ENCODE data around the gene GNPTG. TPM values are rescaled to one million over a fixed set of nuclear protein-coding genes. Genes with fewer than 3 reads are reported as not detected.

GNPTG gene
- total RNA-seq, 1 donor from 2014 or later = 50.5 TPM

GRCh38 chr16:1398351-1398750 lies 46.6 kb downstream of the GNPTG start:
- peaks cover under 1% of the 10 kb centered on the region for H3K27me3 Mint-ChIP-seq (ENCODE audit: unreplicated experiment)
- no peak overlapping the region for H3K27ac Mint-ChIP-seq (ENCODE audit: unreplicated experiment)
- H3K36me3 Mint-ChIP-seq (ENCODE audit: unreplicated experiment) = no peaks in the 10 kb centered on the region
- DNase-seq = no peak
- no peak overlapping the region for H3K4me3 Mint-ChIP-seq (ENCODE audit: unreplicated experiment)
- H3K4me1 Mint-ChIP-seq (ENCODE audit: low read depth, unreplicated experiment) = peaks cover 3% of the 10 kb centered on the region
- no peaks in the 10 kb centered on the region for H3K9me3 Mint-ChIP-seq (ENCODE audit: unreplicated experiment)
- TF ChIP-seq, protein P1, sequence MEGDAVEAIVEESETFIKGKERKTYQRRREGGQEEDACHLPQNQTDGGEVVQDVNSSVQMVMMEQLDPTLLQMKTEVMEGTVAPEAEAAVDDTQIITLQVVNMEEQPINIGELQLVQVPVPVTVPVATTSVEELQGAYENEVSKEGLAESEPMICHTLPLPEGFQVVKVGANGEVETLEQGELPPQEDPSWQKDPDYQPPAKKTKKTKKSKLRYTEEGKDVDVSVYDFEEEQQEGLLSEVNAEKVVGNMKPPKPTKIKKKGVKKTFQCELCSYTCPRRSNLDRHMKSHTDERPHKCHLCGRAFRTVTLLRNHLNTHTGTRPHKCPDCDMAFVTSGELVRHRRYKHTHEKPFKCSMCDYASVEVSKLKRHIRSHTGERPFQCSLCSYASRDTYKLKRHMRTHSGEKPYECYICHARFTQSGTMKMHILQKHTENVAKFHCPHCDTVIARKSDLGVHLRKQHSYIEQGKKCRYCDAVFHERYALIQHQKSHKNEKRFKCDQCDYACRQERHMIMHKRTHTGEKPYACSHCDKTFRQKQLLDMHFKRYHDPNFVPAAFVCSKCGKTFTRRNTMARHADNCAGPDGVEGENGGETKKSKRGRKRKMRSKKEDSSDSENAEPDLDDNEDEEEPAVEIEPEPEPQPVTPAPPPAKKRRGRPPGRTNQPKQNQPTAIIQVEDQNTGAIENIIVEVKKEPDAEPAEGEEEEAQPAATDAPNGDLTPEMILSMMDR (IDR thresholded peaks at IDR 0.05; ENCODE audit: partially characterized antibody, unreplicated experiment) = no peak

GRCh38 chr16:1398826-1399581 lies 47.3 kb downstream of the GNPTG start:
- Mint-ChIP-seq H3K4me3 (ENCODE audit: unreplicated experiment) (no peak overlapping the region), H3K4me1 (ENCODE audit: low read depth, unreplicated experiment) (peaks cover 3% of the 10 kb centered on the region), H3K9me3 (ENCODE audit: unreplicated experiment) (no peaks in the 10 kb centered on the region), H3K27ac (ENCODE audit: unreplicated experiment) (no peak overlapping the region), H3K36me3 (ENCODE audit: unreplicated experiment) (no peaks in the 10 kb centered on the region), H3K27me3 (ENCODE audit: unreplicated experiment) (peaks cover 2% of the 10 kb centered on the region)
- TF ChIP-seq, protein P1 (IDR thresholded peaks at IDR 0.05; ENCODE audit: partially characterized antibody, unreplicated experiment) = no peak
- DNase-seq = no peak

GRCh38 chr16:1401061-1401757 lies 49.5 kb downstream of the GNPTG start:
- Mint-ChIP-seq H3K36me3 (ENCODE audit: unreplicated experiment) (no peaks in the 10 kb centered on the region), H3K4me3 (ENCODE audit: unreplicated experiment) (no peak overlapping the region), H3K27ac (ENCODE audit: unreplicated experiment) (no peak overlapping the region), H3K9me3 (ENCODE audit: unreplicated experiment) (no peaks in the 10 kb centered on the region), H3K27me3 (ENCODE audit: unreplicated experiment) (peaks cover 2% of the 10 kb centered on the region), H3K4me1 (ENCODE audit: low read depth, unreplicated experiment) (no peaks in the 10 kb centered on the region)
- TF ChIP-seq, protein P1 (IDR thresholded peaks at IDR 0.05; ENCODE audit: partially characterized antibody, unreplicated experiment) = no peak
- DNase-seq = no peak

DNA sequence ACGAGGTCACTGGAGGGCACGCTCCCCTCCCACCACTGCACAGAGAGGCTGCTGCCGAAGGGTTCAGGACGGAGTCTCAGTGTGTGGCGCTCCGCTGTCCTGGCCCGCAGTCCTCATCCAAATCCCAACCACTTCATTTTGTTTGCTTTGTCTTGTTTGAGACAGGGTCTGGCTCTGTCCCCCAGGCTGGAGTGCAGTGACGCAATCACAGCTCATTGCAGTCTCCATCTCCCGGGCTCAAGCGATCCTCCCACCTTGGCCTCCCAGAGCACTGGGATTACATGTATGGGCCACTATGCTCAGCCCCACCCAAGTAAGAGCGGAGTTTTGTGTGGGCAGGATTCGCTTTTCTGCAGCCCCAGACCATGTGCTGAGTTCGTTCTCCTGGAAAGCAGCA lies 50.0 kb downstream of the GNPTG start:
- Mint-ChIP-seq H3K4me3 (ENCODE audit: unreplicated experiment) (no peak overlapping the region), H3K27ac (ENCODE audit: unreplicated experiment) (no peak overlapping the region), H3K36me3 (ENCODE audit: unreplicated experiment) (no peaks in the 10 kb centered on the region), H3K27me3 (ENCODE audit: unreplicated experiment) (peaks cover 2% of the 10 kb centered on the region), H3K9me3 (ENCODE audit: unreplicated experiment) (no peaks in the 10 kb centered on the region), H3K4me1 (ENCODE audit: low read depth, unreplicated experiment) (no peaks in the 10 kb centered on the region)
- TF ChIP-seq, protein P1 (IDR thresholded peaks at IDR 0.05; ENCODE audit: partially characterized antibody, unreplicated experiment) = no peak
- DNase-seq = no peak

DNA sequence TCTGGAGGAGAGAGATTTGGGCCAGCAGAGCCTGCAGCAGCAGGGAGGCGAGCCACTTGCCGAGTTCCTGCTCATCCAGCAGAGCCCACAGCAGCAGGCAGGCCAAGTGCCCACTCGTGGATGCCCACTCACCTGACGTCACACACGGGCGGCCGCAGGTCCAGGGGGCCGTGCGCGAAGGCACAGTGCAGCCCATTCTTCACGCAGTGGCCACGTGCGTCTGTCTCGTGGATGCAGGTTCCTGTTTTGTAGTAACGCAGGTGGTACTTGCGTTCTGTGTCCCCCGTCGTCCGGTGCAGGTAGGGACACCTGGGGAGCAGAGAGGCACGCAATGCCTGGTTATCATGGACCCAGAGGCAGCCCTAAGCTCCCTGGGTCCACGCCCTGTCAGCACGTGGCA lies 51.3 kb downstream of the GNPTG start:
- Mint-ChIP-seq H3K36me3 (ENCODE audit: unreplicated experiment) (no peaks in the 10 kb centered on the region), H3K9me3 (ENCODE audit: unreplicated experiment) (peaks cover 4% of the 10 kb centered on the region), H3K27me3 (ENCODE audit: unreplicated experiment) (peaks cover 5% of the 10 kb centered on the region), H3K4me3 (ENCODE audit: unreplicated experiment) (no peak overlapping the region), H3K27ac (ENCODE audit: unreplicated experiment) (no peak overlapping the region), H3K4me1 (ENCODE audit: low read depth, unreplicated experiment) (peaks cover 3% of the 10 kb centered on the region)
- TF ChIP-seq, protein P1 (IDR thresholded peaks at IDR 0.05; ENCODE audit: partially characterized antibody, unreplicated experiment) = no peak
- no peak for DNase-seq
